HepG2 (cell line): ENCODE measurements around the gene CHST12. TPM values are rescaled to one million over a fixed set of nuclear protein-coding genes. Genes with fewer than 3 reads are reported as not detected.

Experiments used
- CTCF ChIP-seq: sonication (generic); formaldehyde crosslinking; IDR thresholded peaks from 2 replicates; pipeline ENCODE4 v1.5.0; 2020; ENCODE audit warnings: mild to moderate bottlenecking, missing genetic modification reagents, moderate library complexity
- GATAD2A ChIP-seq: IDR thresholded peaks from 2 replicates; pipeline ENCODE4 v1.6.1; 2016
- HMG20B ChIP-seq: conservative IDR thresholded peaks from 2 replicates; pipeline ENCODE4 v1.6.1; 2016; ENCODE audit warnings: missing genetic modification reagents, missing compliant biosample characterization
- HNRNPLL ChIP-seq: fragments of 200-400 bp; formaldehyde crosslinking; IDR thresholded peaks from 2 replicates; pipeline ENCODE4 v1.6.1; 2017; ENCODE audit warnings: mild to moderate bottlenecking, low read depth, low read length; ENCODE audit not compliant: poor library complexity, severe bottlenecking
- KDM3A ChIP-seq: IDR thresholded peaks from 2 replicates; pipeline ENCODE4 v1.6.1; 2018; ENCODE audit warnings: low read depth, missing compliant biosample characterization
- KDM4B ChIP-seq: sonication (generic); formaldehyde crosslinking; IDR thresholded peaks from 2 replicates; pipeline ENCODE4 v1.4.0; 2020; ENCODE audit warnings: missing genetic modification reagents
- MAFG ChIP-seq: sonication (generic); formaldehyde crosslinking; IDR thresholded peaks from 2 replicates; pipeline ENCODE4 v1.5.1; 2020; ENCODE audit warnings: mild to moderate bottlenecking, missing genetic modification reagents
- STAT6 ChIP-seq: sonication (generic); formaldehyde crosslinking; IDR thresholded peaks from 2 replicates; pipeline ENCODE4 v1.4.0; 2020; ENCODE audit warnings: missing genetic modification reagents, mild to moderate bottlenecking, borderline replicate concordance
- TFAP4 ChIP-seq: sonication (generic); IDR thresholded peaks from 2 replicates; pipeline ENCODE4 v1.6.1; 2016; ENCODE audit warnings: low read depth, borderline replicate concordance
- ZBTB34 ChIP-seq: sonication (generic); formaldehyde crosslinking; IDR thresholded peaks from 2 replicates; pipeline ENCODE4 v1.8.0; 2022; ENCODE audit warnings: mild to moderate bottlenecking, missing genetic modification reagents
- ZNF691 ChIP-seq: sonication (generic); formaldehyde crosslinking; IDR thresholded peaks from 2 replicates; pipeline ENCODE4 v1.4.0; 2020; ENCODE audit warnings: missing genetic modification reagents, low read depth, mild to moderate bottlenecking, borderline replicate concordance
- ZNF792 ChIP-seq: IDR thresholded peaks from 2 replicates; pipeline ENCODE4 v1.6.1; 2016
- ZNF891 ChIP-seq: sonication (generic); formaldehyde crosslinking; IDR thresholded peaks from 2 replicates; pipeline ENCODE4 v1.5.0; 2020; ENCODE audit warnings: mild to moderate bottlenecking, missing genetic modification reagents
- polyA plus RNA-seq, 8 experiments: library from polyadenylated mRNA; depleted of rRNA in 3 of 8; stranded (reverse) in 7 of 8; unstranded in 1 of 8; fragments of >200 nt; fragmentation: Illumina TruSeq in 4 of 8; extraction: Trizol in 4 of 8; gene quantifications; 2 replicates each; pipeline versions ENCODE4 v1.2.1 to v1.2.3, GENCODE V29; 2011 to 2016; ENCODE audit warnings: low read depth in 4 of 8, missing spikeins in 1 of 8, mixed read lengths in 1 of 8; ENCODE audit not compliant: insufficient read depth in 1 of 8
- total RNA-seq, 5 experiments: library from RNA; depleted of rRNA; stranded (reverse); fragments of >200 nt; fragmentation: Illumina TruSeq; extraction: Trizol; gene quantifications; 2 replicates each; pipeline ENCODE4 v1.2.3, GENCODE V29; 2016; ENCODE audit warnings: low read depth in 1 of 5

CHST12 gene
- total and polyA plus RNA-seq, 2 of the 13 experiments (the other 11 are each of a cell fraction or from before 2014, with no cell fraction given), result 6.4 to 15.8 TPM

GRCh38 chr7:2477447-2478398, 74.3 kb downstream of the CHST12 start (continued):
- TF ChIP-seq STAT6 (CRISPR knock-in tag), result no peak
- 0 out of 2 replicates have a peak, but pooled peaks have one; percentile 24 for TF ChIP-seq GATAD2A (CRISPR knock-in tag)
- TF ChIP-seq ZNF891 (CRISPR knock-in tag), result no peak
- no peak for TF ChIP-seq ZBTB34 (CRISPR knock-in tag)
- peak; percentile 9 for TF ChIP-seq HNRNPLL
- TF ChIP-seq ZNF792 (CRISPR knock-in tag), result 0 out of 2 replicates have a peak, but pooled peaks have one; percentile 43
- TF ChIP-seq ZNF691, result no peak
- 0 out of 2 replicates have a peak, but pooled peaks have one; percentile 43 for TF ChIP-seq KDM4B
- TF ChIP-seq HMG20B, result no peak
- TF ChIP-seq CTCF (CRISPR knock-in tag), result peak; percentile 96
- TF ChIP-seq MAFG (CRISPR knock-in tag), result no peak
- no peak for TF ChIP-seq TFAP4
- 0 out of 2 replicates have a peak, but pooled peaks have one; percentile 52 for TF ChIP-seq KDM3A
